Endodermal cell (in vitro differentiated cells): Measurements from ENCODE around the gene CAPN10. TPM values are rescaled to one million over a fixed set of nuclear protein-coding genes. Genes with fewer than 3 reads are reported as not detected.

ENCODE experiments used
- DNase-seq: peaks from one replicate; pipeline ENCODE4 v3.0.0-alpha.2; 2017
- H3K27ac ChIP-seq: 2 replicates; pipeline ENCODE4 v1.5.1; 2013; ENCODE audit warnings: mild to moderate bottlenecking, low read depth, low read length, moderate library complexity
- H3K27me3 ChIP-seq: 2 replicates; pipeline ENCODE4 v1.6.1; 2013; ENCODE audit warnings: mild to moderate bottlenecking, low read length, moderate library complexity; ENCODE audit not compliant: insufficient read depth, control insufficient read depth, poor library complexity, severe bottlenecking
- H3K36me3 ChIP-seq: 2 replicates; pipeline ENCODE4 v1.7.0; 2013; ENCODE audit warnings: mild to moderate bottlenecking, low read length, moderate library complexity; ENCODE audit not compliant: control insufficient read depth, insufficient read depth
- H3K4me1 ChIP-seq: one replicate; pipeline ENCODE4 v1.7.0; 2013; ENCODE audit warnings: low read length; ENCODE audit not compliant: control insufficient read depth, insufficient read depth
- H3K4me3 ChIP-seq: 2 replicates; pipeline ENCODE4 v1.5.1; 2013; ENCODE audit warnings: mild to moderate bottlenecking, low read length, moderate library complexity
- H3K9ac ChIP-seq: 2 replicates; pipeline ENCODE4 v1.6.1; 2013; ENCODE audit warnings: mild to moderate bottlenecking, low read length, moderate library complexity; ENCODE audit not compliant: poor library complexity, severe bottlenecking; ENCODE audit errors: extremely low read depth
- H3K9me3 ChIP-seq: 2 replicates; pipeline ENCODE4 v1.6.1; 2013; ENCODE audit warnings: mild to moderate bottlenecking, low read length, moderate library complexity; ENCODE audit not compliant: control insufficient read depth
- H3K27ac Mint-ChIP-seq: 2 replicates; pipeline ENCODE4 v1.8.0; 2020; ENCODE audit warnings: mixed read lengths
- H3K27me3 Mint-ChIP-seq: 2 replicates; pipeline ENCODE4 v1.8.0; 2021; ENCODE audit warnings: mild to moderate bottlenecking, mixed read lengths; ENCODE audit not compliant: insufficient read depth
- H3K36me3 Mint-ChIP-seq: 2 replicates; pipeline ENCODE4 v1.8.0; 2020; ENCODE audit warnings: low read depth, mixed read lengths
- H3K4me1 Mint-ChIP-seq: 2 replicates; pipeline ENCODE4 v1.8.0; 2020; ENCODE audit warnings: mixed read lengths
- H3K4me3 Mint-ChIP-seq: 2 replicates; pipeline ENCODE4 v1.8.0; 2020; ENCODE audit warnings: mild to moderate bottlenecking, moderate library complexity, mixed read lengths
- H3K9me3 Mint-ChIP-seq: 2 replicates; pipeline ENCODE4 v1.8.0; 2020; ENCODE audit warnings: mild to moderate bottlenecking, mixed read lengths
- CTCF ChIP-seq: fragments of 200-600 bp; sonication (generic); conservative IDR thresholded peaks from 2 replicates; pipeline ENCODE4 v1.5.0; 2021; ENCODE audit warnings: antibody characterized with exemption, mild to moderate bottlenecking
- WGBS, 2 experiments: methylation state at CpG; one replicate each; pipeline versions ENCODE4 v1.1.5 to v1.1.7; 2013; ENCODE audit warnings: missing lambda C conversion rate in 2 of 2, mixed read lengths in 1 of 2; ENCODE audit not compliant: insufficient coverage in 1 of 2, insufficient read length in 1 of 2; 5-methylcytosine and 5-hydroxymethylcytosine counted together
- total RNA-seq, 2 donors: library from RNA; stranded (reverse); fragmentation: NEBNext Ultra II Directional in 1 of 2; extraction: Animal tissue kit (Norgen Biotek cat#: 25700) in 1 of 2; gene quantifications; 2 replicates in 1 of 2; 3 replicates in 1 of 2; pipeline ENCODE4 v1.2.1, GENCODE V29; 2021

CAPN10 gene
- total RNA-seq, 2 donors from 2014 or later: 58.9 to 61.9 TPM

GRCh38 chr2:240645346-240645745 is 58.8 kb downstream of the CAPN10 start:
- TF ChIP-seq CTCF: no peak
- no peak overlapping the region for H3K27ac Mint-ChIP-seq
- no peak overlapping the region for H3K4me3 ChIP-seq
- H3K4me1 Mint-ChIP-seq: peaks cover 17% of the 10 kb centered on the region
- no peaks in the 10 kb centered on the region for H3K4me1 ChIP-seq
- DNase-seq: peak; percentile 20
- H3K9me3 ChIP-seq: no peaks in the 10 kb centered on the region
- H3K27me3 Mint-ChIP-seq: peaks cover 14% of the 10 kb centered on the region
- H3K36me3 ChIP-seq: no peaks in the 10 kb centered on the region
- H3K4me3 Mint-ChIP-seq: no peak overlapping the region
- H3K27ac ChIP-seq: no peak overlapping the region
- WGBS, 2 experiments: 91 to 95% methylated on average over 6 to 10 of the region's 10 CpGs
- H3K9me3 Mint-ChIP-seq: no peaks in the 10 kb centered on the region
- H3K9ac ChIP-seq: no peak overlapping the region
- no peaks in the 10 kb centered on the region for H3K36me3 Mint-ChIP-seq
- no peaks in the 10 kb centered on the region for H3K27me3 ChIP-seq

- TF ChIP-seq CTCF: no peak
- no peak overlapping the region for H3K9ac ChIP-seq
- Mint-ChIP-seq H3K4me3 (no peak overlapping the region), H3K9me3 (no peaks in the 10 kb centered on the region), H3K36me3 (no peaks in the 10 kb centered on the region), H3K4me1 (peaks cover 18% of the 10 kb centered on the region), H3K27me3 (peaks cover 14% of the 10 kb centered on the region), H3K27ac (no peak overlapping the region)
- peaks cover 4% of the 10 kb centered on the region for H3K9me3 ChIP-seq
- 89 to 90% methylated on average over 8 to 10 of the region's 10 CpGs for WGBS, 2 experiments
- no peak overlapping the region for H3K4me3 ChIP-seq
- no peaks in the 10 kb centered on the region for H3K27me3 ChIP-seq
- DNase-seq: peak; percentile 25
- H3K27ac ChIP-seq: no peak overlapping the region
- H3K36me3 ChIP-seq: no peaks in the 10 kb centered on the region
- H3K4me1 ChIP-seq: no peaks in the 10 kb centered on the region
Observed at GRCh38 chr2:240645801-240646175, 59.3 kb downstream of the CAPN10 start.

GRCh38 chr2:240646176-240646899 is 59.8 kb downstream of the CAPN10 start:
- DNase-seq: peak; percentile 24
- Mint-ChIP-seq H3K4me3 (no peak overlapping the region), H3K36me3 (no peaks in the 10 kb centered on the region), H3K27me3 (peaks cover 13% of the 10 kb centered on the region), H3K4me1 (peaks cover 17% of the 10 kb centered on the region), H3K27ac (no peak overlapping the region), H3K9me3 (peaks cover 4% of the 10 kb centered on the region)
- no peak for TF ChIP-seq CTCF
- Histone ChIP-seq H3K4me3 (no peak overlapping the region), H3K27me3 (no peaks in the 10 kb centered on the region), H3K36me3 (no peaks in the 10 kb centered on the region), H3K27ac (no peak overlapping the region), H3K9ac (no peak overlapping the region), H3K4me1 (no peaks in the 10 kb centered on the region), H3K9me3 (peaks cover 9% of the 10 kb centered on the region)
- whole genome bisulfite sequencing, 2 experiments: 90 to 92% methylated on average over 33 to 36 of the region's 36 CpGs
